ENCODE data around the gene ITSN2.
A peak's percentile ranks its signal among the peaks of the same experiment; 100 is the strongest.
"Not testable (repeated sequence)": the region's sequence is repeated elsewhere in the genome, so short reads cannot be mapped to it uniquely, and the experiment has no call there.

The ITSN2 gene

GRCh38 chr2:24360963-24361330 is 611 bp upstream of the ITSN2 start:
- Histone ChIP-seq H2AK5ac (ENCODE audit: low read length) (no peak overlapping the region), H3K36me3 (ENCODE audit: control insufficient read depth, insufficient read depth, low read length) (no peaks in the 10 kb centered on the region), H3K18ac (ENCODE audit: low read length) (peak overlapping the region; percentile 57), H3K4me3 (ENCODE audit: low read length) (no peak overlapping the region), H3K4me1 (ENCODE audit: control insufficient read depth, low read depth, low read length) (peaks cover 2% of the 10 kb centered on the region), H3K4me2 (ENCODE audit: low read length) (peak overlapping the region; percentile 44), H4K5ac (ENCODE audit: low read length) (no peak overlapping the region), H3K23ac (ENCODE audit: low read length) (no peak overlapping the region), H3K79me1 (ENCODE audit: low read length) (no peaks in the 10 kb centered on the region), H2BK15ac (replicated peaks; ENCODE audit: low read depth) (no peak overlapping the region), H3K79me2 (ENCODE audit: control insufficient read depth, insufficient read depth, low read length) (no peaks in the 10 kb centered on the region), H3K4ac (ENCODE audit: low read depth, low read length) (no peak overlapping the region), H4K8ac (ENCODE audit: low read depth, low read length) (no peak overlapping the region), H3K27me3 (ENCODE audit: insufficient read depth, low read length, poor library complexity) (no peaks in the 10 kb centered on the region), H2BK120ac (ENCODE audit: low read depth, low read length) (no peak overlapping the region), H3K9ac (ENCODE audit: low read length) (peak overlapping the region; percentile 87), H2BK5ac (ENCODE audit: low read length) (no peak overlapping the region), H3K27ac (ENCODE audit: low read depth, low read length) (no peak overlapping the region), H3K56ac (ENCODE audit: low read length) (peak overlapping the region; percentile 100)
- WGBS (ENCODE audit: extremely low coverage, insufficient coverage, low lambda C conversion rate) = no CpG with 5 or more reads among the region's 15 CpGs
- DNase-seq = no peak

GRCh38 chr2:24359129-24360049 is 947 bp downstream of the ITSN2 start:
- 100% methylated on average over 4 of the region's 46 CpGs for WGBS (ENCODE audit: extremely low coverage, insufficient coverage, low lambda C conversion rate)
- Histone ChIP-seq H3K4me2 (ENCODE audit: low read length) (peak overlapping the region; percentile 70), H3K56ac (ENCODE audit: low read length) (peak overlapping the region; percentile 100), H3K4me3 (ENCODE audit: low read length) (peak overlapping the region; percentile 75), H3K4ac (ENCODE audit: low read depth, low read length) (no peak overlapping the region), H4K8ac (ENCODE audit: low read depth, low read length) (peak overlapping the region; percentile 88), H3K23ac (ENCODE audit: low read length) (no peak overlapping the region), H3K18ac (ENCODE audit: low read length) (peak overlapping the region; percentile 57), H3K79me1 (ENCODE audit: low read length) (no peaks in the 10 kb centered on the region), H3K27ac (ENCODE audit: low read depth, low read length) (no peak overlapping the region), H3K36me3 (ENCODE audit: control insufficient read depth, insufficient read depth, low read length) (no peaks in the 10 kb centered on the region), H3K79me2 (ENCODE audit: control insufficient read depth, insufficient read depth, low read length) (no peaks in the 10 kb centered on the region), H3K27me3 (ENCODE audit: insufficient read depth, low read length, poor library complexity) (no peaks in the 10 kb centered on the region), H4K5ac (ENCODE audit: low read length) (no peak overlapping the region), H3K9ac (ENCODE audit: low read length) (peak overlapping the region; percentile 87), H3K4me1 (ENCODE audit: control insufficient read depth, low read depth, low read length) (peaks cover 2% of the 10 kb centered on the region), H2BK5ac (ENCODE audit: low read length) (no peak overlapping the region), H2BK15ac (replicated peaks; ENCODE audit: low read depth) (no peak overlapping the region), H2AK5ac (ENCODE audit: low read length) (no peak overlapping the region), H2BK120ac (ENCODE audit: low read depth, low read length) (no peak overlapping the region)
- DNase-seq = peak; percentile 21

GRCh38 chr2:24357767-24358166 is 2.6 kb downstream of the ITSN2 start:
- not testable (repeated sequence) for H2BK15ac ChIP-seq (replicated peaks; ENCODE audit: low read depth); H3K79me2 ChIP-seq (ENCODE audit: control insufficient read depth, insufficient read depth, low read length); DNase-seq; H3K4ac ChIP-seq (ENCODE audit: low read depth, low read length); H3K9ac ChIP-seq (ENCODE audit: low read length); H3K27me3 ChIP-seq (ENCODE audit: insufficient read depth, low read length, poor library complexity); H2BK5ac ChIP-seq (ENCODE audit: low read length); H3K23ac ChIP-seq (ENCODE audit: low read length); H4K8ac ChIP-seq (ENCODE audit: low read depth, low read length); H3K18ac ChIP-seq (ENCODE audit: low read length); H3K4me1 ChIP-seq (ENCODE audit: control insufficient read depth, low read depth, low read length); H3K56ac ChIP-seq (ENCODE audit: low read length); H2AK5ac ChIP-seq (ENCODE audit: low read length); H3K27ac ChIP-seq (ENCODE audit: low read depth, low read length); H3K4me3 ChIP-seq (ENCODE audit: low read length); H2BK120ac ChIP-seq (ENCODE audit: low read depth, low read length); H4K5ac ChIP-seq (ENCODE audit: low read length); H3K4me2 ChIP-seq (ENCODE audit: low read length); H3K36me3 ChIP-seq (ENCODE audit: control insufficient read depth, insufficient read depth, low read length); H3K79me1 ChIP-seq (ENCODE audit: low read length)
- no CpG with 5 or more reads among the region's 12 CpGs for WGBS (ENCODE audit: extremely low coverage, insufficient coverage, low lambda C conversion rate)

- H2BK5ac ChIP-seq (ENCODE audit: low read length); H2BK120ac ChIP-seq (ENCODE audit: low read depth, low read length); H3K79me2 ChIP-seq (ENCODE audit: control insufficient read depth, insufficient read depth, low read length); H3K27ac ChIP-seq (ENCODE audit: low read depth, low read length); H4K5ac ChIP-seq (ENCODE audit: low read length); H3K4me1 ChIP-seq (ENCODE audit: control insufficient read depth, low read depth, low read length); H3K4me2 ChIP-seq (ENCODE audit: low read length); H3K18ac ChIP-seq (ENCODE audit: low read length); H4K8ac ChIP-seq (ENCODE audit: low read depth, low read length); H3K27me3 ChIP-seq (ENCODE audit: insufficient read depth, low read length, poor library complexity); H3K79me1 ChIP-seq (ENCODE audit: low read length); H3K56ac ChIP-seq (ENCODE audit: low read length); H3K4ac ChIP-seq (ENCODE audit: low read depth, low read length); H2AK5ac ChIP-seq (ENCODE audit: low read length); H2BK15ac ChIP-seq (replicated peaks; ENCODE audit: low read depth); H3K9ac ChIP-seq (ENCODE audit: low read length); H3K36me3 ChIP-seq (ENCODE audit: control insufficient read depth, insufficient read depth, low read length); H3K23ac ChIP-seq (ENCODE audit: low read length); DNase-seq; H3K4me3 ChIP-seq (ENCODE audit: low read length): not testable (repeated sequence)
- no CpG with 5 or more reads among the region's 4 CpGs for WGBS (ENCODE audit: extremely low coverage, insufficient coverage, low lambda C conversion rate)
These were observed 3.2 kb downstream of the ITSN2 start for GRCh38 chr2:24357115-24357514.

- H3K56ac ChIP-seq (ENCODE audit: low read length) = no peak overlapping the region
- H3K79me2 ChIP-seq (ENCODE audit: control insufficient read depth, insufficient read depth, low read length) = no peaks in the 10 kb centered on the region
- no peak overlapping the region for H3K4me3 ChIP-seq (ENCODE audit: low read length)
- no peak overlapping the region for H3K18ac ChIP-seq (ENCODE audit: low read length)
- H3K9ac ChIP-seq (ENCODE audit: low read length) = no peak overlapping the region
- no peak overlapping the region for H2BK120ac ChIP-seq (ENCODE audit: low read depth, low read length)
- H3K4ac ChIP-seq (ENCODE audit: low read depth, low read length) = no peak overlapping the region
- DNase-seq = no peak
- no peaks in the 10 kb centered on the region for H3K4me1 ChIP-seq (ENCODE audit: control insufficient read depth, low read depth, low read length)
- H2AK5ac ChIP-seq (ENCODE audit: low read length) = no peak overlapping the region
- no peak overlapping the region for H3K23ac ChIP-seq (ENCODE audit: low read length)
- no peaks in the 10 kb centered on the region for H3K36me3 ChIP-seq (ENCODE audit: control insufficient read depth, insufficient read depth, low read length)
- no peak overlapping the region for H2BK15ac ChIP-seq (replicated peaks; ENCODE audit: low read depth)
- no CpG with 5 or more reads among the region's 1 CpG for WGBS (ENCODE audit: extremely low coverage, insufficient coverage, low lambda C conversion rate)
- no peak overlapping the region for H2BK5ac ChIP-seq (ENCODE audit: low read length)
- peaks cover 6% of the 10 kb centered on the region for H3K79me1 ChIP-seq (ENCODE audit: low read length)
- no peak overlapping the region for H4K8ac ChIP-seq (ENCODE audit: low read depth, low read length)
- H3K4me2 ChIP-seq (ENCODE audit: low read length) = no peak overlapping the region
- no peaks in the 10 kb centered on the region for H3K27me3 ChIP-seq (ENCODE audit: insufficient read depth, low read length, poor library complexity)
- no peak overlapping the region for H4K5ac ChIP-seq (ENCODE audit: low read length)
- no peak overlapping the region for H3K27ac ChIP-seq (ENCODE audit: low read depth, low read length)
These were observed 5.4 kb downstream of the ITSN2 start for GRCh38 chr2:24354957-24355356.

Measured in mesendoderm (in vitro differentiated cells).